HepG2 (cell line): ENCODE measurements around the gene SH3GL1. TPM values are rescaled to one million over a fixed set of nuclear protein-coding genes. Genes with fewer than 3 reads are reported as not detected.

Experiments used
- AKAP8 ChIP-seq: sonication (generic); formaldehyde crosslinking; IDR thresholded peaks from 2 replicates; pipeline ENCODE4 v1.5.1; 2020; ENCODE audit warnings: mild to moderate bottlenecking, missing genetic modification reagents
- ARID4A ChIP-seq: sonication (generic); formaldehyde crosslinking; IDR thresholded peaks from 2 replicates; pipeline ENCODE4 v1.5.0; 2020; ENCODE audit warnings: mild to moderate bottlenecking, missing genetic modification reagents, borderline replicate concordance
- CEBPG ChIP-seq: IDR thresholded peaks from 2 replicates; pipeline ENCODE4 v1.6.1; 2016
- CHD4 ChIP-seq: fragments of 200-600 bp; sonication (generic); IDR thresholded peaks from 2 replicates; pipeline ENCODE4 v1.7.0; 2017; ENCODE audit warnings: mild to moderate bottlenecking, low read length, borderline replicate concordance
- ELF3 ChIP-seq: IDR thresholded peaks from 2 replicates; pipeline ENCODE4 v1.6.1; 2016; ENCODE audit warnings: missing genetic modification reagents, missing compliant biosample characterization
- HES4 ChIP-seq: sonication (generic); formaldehyde crosslinking; IDR thresholded peaks from 2 replicates; pipeline ENCODE4 v1.9.0; 2021; ENCODE audit warnings: mild to moderate bottlenecking, missing genetic modification reagents, borderline replicate concordance
- HOXA3 ChIP-seq: sonication (generic); formaldehyde crosslinking; IDR thresholded peaks from 2 replicates; pipeline ENCODE4 v1.5.0; 2020; ENCODE audit warnings: missing genetic modification reagents
- NRL ChIP-seq: sonication (generic); formaldehyde crosslinking; IDR thresholded peaks from 2 replicates; pipeline ENCODE4 v1.5.0; 2020; ENCODE audit warnings: missing genetic modification reagents, mild to moderate bottlenecking, moderate library complexity, borderline replicate concordance
- SIN3A ChIP-seq: IDR thresholded peaks from 2 replicates; pipeline ENCODE4 v1.6.1; 2011; ENCODE audit warnings: low read depth, mild to moderate bottlenecking, control low read depth, low read length, borderline replicate concordance
- ZNF563 ChIP-seq: sonication (generic); formaldehyde crosslinking; IDR thresholded peaks from 2 replicates; pipeline ENCODE4 v1.8.0; 2022; ENCODE audit warnings: mild to moderate bottlenecking, moderate library complexity, missing genetic modification reagents
- ZSCAN25 ChIP-seq: sonication (generic); formaldehyde crosslinking; IDR thresholded peaks from 2 replicates; pipeline ENCODE4 v1.8.0; 2022; ENCODE audit warnings: mild to moderate bottlenecking, missing genetic modification reagents
- ZXDC ChIP-seq: sonication (generic); formaldehyde crosslinking; IDR thresholded peaks from 2 replicates; pipeline ENCODE4 v1.5.0; 2020; ENCODE audit warnings: mild to moderate bottlenecking, missing genetic modification reagents
- polyA plus RNA-seq, 8 experiments: library from polyadenylated mRNA; depleted of rRNA in 3 of 8; stranded (reverse) in 7 of 8; unstranded in 1 of 8; fragments of >200 nt; fragmentation: Illumina TruSeq in 4 of 8; extraction: Trizol in 4 of 8; gene quantifications; 2 replicates each; pipeline versions ENCODE4 v1.2.1 to v1.2.3, GENCODE V29; 2011 to 2016; ENCODE audit warnings: low read depth in 4 of 8, missing spikeins in 1 of 8, mixed read lengths in 1 of 8; ENCODE audit not compliant: insufficient read depth in 1 of 8
- total RNA-seq, 5 experiments: library from RNA; depleted of rRNA; stranded (reverse); fragments of >200 nt; fragmentation: Illumina TruSeq; extraction: Trizol; gene quantifications; 2 replicates each; pipeline ENCODE4 v1.2.3, GENCODE V29; 2016; ENCODE audit warnings: low read depth in 1 of 5
- TF ChIP-seq, protein P1 (sequence below): sonication (generic); formaldehyde crosslinking; IDR thresholded peaks from 2 replicates; pipeline ENCODE4 v1.5.1; 2020; ENCODE audit warnings: mild to moderate bottlenecking, moderate library complexity, missing genetic modification reagents
- TF ChIP-seq, protein P2 (sequence below): sonication (generic); formaldehyde crosslinking; conservative IDR thresholded peaks from 2 replicates; pipeline ENCODE4 v1.4.0; 2020; ENCODE audit warnings: missing genetic modification reagents
- TF ChIP-seq, protein P3 (sequence below): conservative IDR thresholded peaks from 2 replicates; pipeline ENCODE4 v1.6.1; 2018; ENCODE audit warnings: missing genetic modification reagents

Gene SH3GL1
- total and polyA plus RNA-seq, 2 of the 13 experiments (the other 11 are each of a cell fraction or from before 2014, with no cell fraction given): 33.0 to 45.1 TPM

DNA sequence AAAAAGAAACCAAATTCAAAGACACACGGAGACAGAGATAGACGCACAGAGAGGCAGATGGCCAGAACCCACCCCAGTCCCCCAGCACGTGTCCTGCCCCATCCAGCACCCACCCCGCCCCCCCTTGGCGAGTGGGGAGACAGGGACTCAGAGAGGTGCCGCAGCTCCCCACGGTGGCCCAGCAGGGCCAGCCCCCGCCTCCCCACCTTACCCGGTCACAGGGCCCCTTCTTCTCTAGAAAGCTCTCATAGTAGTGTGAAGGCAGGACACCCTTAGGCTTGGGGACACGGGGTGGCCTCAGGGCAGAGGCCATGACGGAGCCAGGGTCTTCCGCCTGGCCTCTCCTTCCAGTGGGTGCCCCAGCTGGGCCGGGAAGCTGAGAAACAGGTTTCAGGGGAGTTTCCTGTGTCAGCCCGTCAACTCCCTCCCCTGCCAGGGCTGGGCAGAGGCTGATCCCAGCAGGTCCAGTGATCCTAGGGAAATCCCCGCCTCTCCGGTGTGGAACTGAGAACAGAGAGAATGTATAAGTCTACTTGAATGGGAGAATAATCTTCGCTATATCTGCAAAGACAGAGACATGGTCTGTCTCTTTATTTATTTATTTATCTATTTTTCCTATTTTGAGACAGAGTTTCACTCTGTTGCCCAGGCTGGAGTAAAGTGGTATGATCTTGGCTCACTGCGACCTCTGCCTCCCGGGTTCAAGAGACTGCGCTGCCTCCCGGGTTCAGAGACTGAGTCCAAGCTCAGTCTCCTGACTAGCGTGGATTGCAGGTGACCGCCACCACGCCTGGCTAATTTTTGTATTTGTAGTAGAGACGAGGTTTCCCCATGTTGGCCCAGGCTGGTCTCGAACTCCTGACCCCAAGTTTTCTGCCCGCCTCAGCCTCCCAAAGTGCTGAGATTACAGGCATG, 61.6 kb downstream of the SH3GL1 start, which contains the start of gene STAP2 (continued):
- TF ChIP-seq ZSCAN25 (CRISPR knock-in tag): peak; percentile 65; the same call in 1 of the 2 replicates
- TF ChIP-seq ZNF563: 0 out of 2 replicates have a peak, but pooled peaks have one; percentile 41
- TF ChIP-seq ELF3 (CRISPR knock-in tag): peak; percentile 18; the same call in 1 of the 2 replicates
- TF ChIP-seq HOXA3 (CRISPR knock-in tag): peak; percentile 24; the same call in 1 of the 2 replicates
- TF ChIP-seq, protein P1, sequence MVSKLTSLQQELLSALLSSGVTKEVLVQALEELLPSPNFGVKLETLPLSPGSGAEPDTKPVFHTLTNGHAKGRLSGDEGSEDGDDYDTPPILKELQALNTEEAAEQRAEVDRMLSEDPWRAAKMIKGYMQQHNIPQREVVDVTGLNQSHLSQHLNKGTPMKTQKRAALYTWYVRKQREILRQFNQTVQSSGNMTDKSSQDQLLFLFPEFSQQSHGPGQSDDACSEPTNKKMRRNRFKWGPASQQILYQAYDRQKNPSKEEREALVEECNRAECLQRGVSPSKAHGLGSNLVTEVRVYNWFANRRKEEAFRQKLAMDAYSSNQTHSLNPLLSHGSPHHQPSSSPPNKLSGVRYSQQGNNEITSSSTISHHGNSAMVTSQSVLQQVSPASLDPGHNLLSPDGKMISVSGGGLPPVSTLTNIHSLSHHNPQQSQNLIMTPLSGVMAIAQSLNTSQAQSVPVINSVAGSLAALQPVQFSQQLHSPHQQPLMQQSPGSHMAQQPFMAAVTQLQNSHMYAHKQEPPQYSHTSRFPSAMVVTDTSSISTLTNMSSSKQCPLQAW: 0 out of 2 replicates have a peak, but pooled peaks have one; percentile 8
- peak; percentile 27; the same call in 1 of the 2 replicates for TF ChIP-seq HES4 (CRISPR knock-in tag)
- 0 out of 2 replicates have a peak, but pooled peaks have one; percentile 48 for TF ChIP-seq CHD4
- TF ChIP-seq, protein P2, sequence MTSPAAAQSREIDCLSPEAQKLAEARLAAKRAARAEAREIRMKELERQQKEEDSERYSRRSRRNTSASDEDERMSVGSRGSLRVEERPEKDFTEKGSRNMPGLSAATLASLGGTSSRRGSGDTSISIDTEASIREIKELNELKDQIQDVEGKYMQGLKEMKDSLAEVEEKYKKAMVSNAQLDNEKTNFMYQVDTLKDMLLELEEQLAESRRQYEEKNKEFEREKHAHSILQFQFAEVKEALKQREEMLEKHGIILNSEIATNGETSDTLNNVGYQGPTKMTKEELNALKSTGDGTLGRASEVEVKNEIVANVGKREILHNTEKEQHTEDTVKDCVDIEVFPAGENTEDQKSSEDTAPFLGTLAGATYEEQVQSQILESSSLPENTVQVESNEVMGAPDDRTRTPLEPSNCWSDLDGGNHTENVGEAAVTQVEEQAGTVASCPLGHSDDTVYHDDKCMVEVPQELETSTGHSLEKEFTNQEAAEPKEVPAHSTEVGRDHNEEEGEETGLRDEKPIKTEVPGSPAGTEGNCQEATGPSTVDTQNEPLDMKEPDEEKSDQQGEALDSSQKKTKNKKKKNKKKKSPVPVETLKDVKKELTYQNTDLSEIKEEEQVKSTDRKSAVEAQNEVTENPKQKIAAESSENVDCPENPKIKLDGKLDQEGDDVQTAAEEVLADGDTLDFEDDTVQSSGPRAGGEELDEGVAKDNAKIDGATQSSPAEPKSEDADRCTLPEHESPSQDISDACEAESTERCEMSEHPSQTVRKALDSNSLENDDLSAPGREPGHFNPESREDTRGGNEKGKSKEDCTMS (CRISPR knock-in tag): no peak
- peak; percentile 22; the same call in 1 of the 2 replicates for TF ChIP-seq ARID4A (CRISPR knock-in tag)
- no peak for TF ChIP-seq CEBPG
- TF ChIP-seq NRL (CRISPR knock-in tag): no peak
- TF ChIP-seq, protein P3, sequence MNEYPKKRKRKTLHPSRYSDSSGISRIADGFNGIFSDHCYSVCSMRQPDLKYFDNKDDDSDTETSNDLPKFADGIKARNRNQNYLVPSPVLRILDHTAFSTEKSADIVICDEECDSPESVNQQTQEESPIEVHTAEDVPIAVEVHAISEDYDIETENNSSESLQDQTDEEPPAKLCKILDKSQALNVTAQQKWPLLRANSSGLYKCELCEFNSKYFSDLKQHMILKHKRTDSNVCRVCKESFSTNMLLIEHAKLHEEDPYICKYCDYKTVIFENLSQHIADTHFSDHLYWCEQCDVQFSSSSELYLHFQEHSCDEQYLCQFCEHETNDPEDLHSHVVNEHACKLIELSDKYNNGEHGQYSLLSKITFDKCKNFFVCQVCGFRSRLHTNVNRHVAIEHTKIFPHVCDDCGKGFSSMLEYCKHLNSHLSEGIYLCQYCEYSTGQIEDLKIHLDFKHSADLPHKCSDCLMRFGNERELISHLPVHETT: no peak
- TF ChIP-seq ZXDC (CRISPR knock-in tag): no peak
- TF ChIP-seq SIN3A: peak; percentile 53; the same call in 1 of the 2 replicates
- no peak for TF ChIP-seq AKAP8 (CRISPR knock-in tag)
